Neuronal stem cell (in vitro differentiated cells): ENCODE data around the gene RHOF.
A peak's percentile ranks its signal among the peaks of the same experiment; 100 is the strongest.

Source experiments
- DNase-seq: peaks from one replicate; pipeline ENCODE4 v3.0.0-alpha.2; 2013; ENCODE audit warnings: low spot score
- H2AFZ ChIP-seq: one replicate; pipeline ENCODE4 v1.6.1; 2013; ENCODE audit warnings: mild to moderate bottlenecking, low read length, inconsistent platforms
- H2AK5ac ChIP-seq: 2 replicates; pipeline ENCODE4 v1.6.1; 2013; ENCODE audit warnings: low read depth, mild to moderate bottlenecking, inconsistent platforms, low read length, moderate library complexity, mixed read lengths
- H2BK120ac ChIP-seq: 2 replicates; pipeline ENCODE4 v1.6.1; 2013; ENCODE audit warnings: low read depth, mild to moderate bottlenecking, inconsistent platforms, low read length, moderate library complexity, mixed read lengths
- H2BK12ac ChIP-seq: one replicate; pipeline ENCODE4 v1.6.1; 2013; ENCODE audit warnings: low read length, inconsistent platforms
- H2BK15ac ChIP-seq: 2 replicates; pipeline ENCODE4 v1.6.1; 2013; ENCODE audit warnings: mild to moderate bottlenecking, low read length, inconsistent platforms, mixed read lengths
- H2BK5ac ChIP-seq: one replicate; pipeline ENCODE4 v1.6.1; 2013; ENCODE audit warnings: inconsistent platforms, mild to moderate bottlenecking, low read length, moderate library complexity
- H3K14ac ChIP-seq: one replicate; pipeline ENCODE4 v1.6.1; 2013; ENCODE audit warnings: low read length, inconsistent platforms
- H3K18ac ChIP-seq: 2 replicates; pipeline ENCODE4 v1.6.1; 2013; ENCODE audit warnings: low read length, inconsistent platforms
- H3K23ac ChIP-seq: 2 replicates; pipeline ENCODE4 v1.6.1; 2013; ENCODE audit warnings: low read depth, mild to moderate bottlenecking, mixed read lengths, low read length, inconsistent platforms; ENCODE audit not compliant: poor library complexity
- H3K27ac ChIP-seq: replicated peaks from 3 replicates; pipeline ENCODE4 v1.5.1; 2013; ENCODE audit warnings: low read length, inconsistent platforms
- H3K27me3 ChIP-seq, 3 experiments: 2 replicates each; pipeline ENCODE4 v1.6.1; 2013; ENCODE audit warnings: low read length in 3 of 3, mild to moderate bottlenecking in 2 of 3, inconsistent platforms in 1 of 3, low read depth in 1 of 3, mixed read lengths in 1 of 3, moderate library complexity in 1 of 3; ENCODE audit not compliant: control insufficient read depth in 3 of 3, insufficient read depth in 3 of 3
- H3K36me3 ChIP-seq, 2 donors: replicated peaks in 1 of 2; 2 replicates each; pipeline ENCODE4 v1.6.1; 2013; ENCODE audit warnings: low read length in 2 of 2; ENCODE audit not compliant: control insufficient read depth in 2 of 2, insufficient read depth in 2 of 2
- H3K4ac ChIP-seq: 2 replicates; pipeline ENCODE4 v1.6.1; 2013; ENCODE audit warnings: inconsistent platforms, mild to moderate bottlenecking, low read length, moderate library complexity
- H3K4me1 ChIP-seq, 2 donors: 1 replicate in 1 of 2; 2 replicates in 1 of 2; pipeline ENCODE4 v1.6.1; 2013; ENCODE audit warnings: low read length in 2 of 2, low read depth in 1 of 2; ENCODE audit not compliant: control insufficient read depth in 2 of 2, insufficient read depth in 1 of 2
- H3K4me2 ChIP-seq: one replicate; pipeline ENCODE4 v1.6.1; 2013; ENCODE audit warnings: mild to moderate bottlenecking, low read length, inconsistent platforms; ENCODE audit not compliant: insufficient read depth, poor library complexity, severe bottlenecking
- H3K4me3 ChIP-seq, 2 donors: 2 replicates each; pipeline ENCODE4 v1.5.1; 2013; ENCODE audit warnings: low read length in 2 of 2, mild to moderate bottlenecking in 2 of 2, inconsistent platforms in 1 of 2, moderate library complexity in 1 of 2
- H3K79me1 ChIP-seq: one replicate; pipeline ENCODE4 v1.6.1; 2013; ENCODE audit warnings: low read depth, mild to moderate bottlenecking, inconsistent platforms, low read length, moderate library complexity
- H3K9ac ChIP-seq: one replicate; pipeline ENCODE4 v1.6.1; 2013; ENCODE audit warnings: mild to moderate bottlenecking, low read depth, low read length, inconsistent platforms; ENCODE audit not compliant: poor library complexity
- H3K9me3 ChIP-seq, 2 donors: replicated peaks in 1 of 2; 2 replicates each; pipeline versions ENCODE3 to v1.6.1; 2013; ENCODE audit warnings: low read length in 2 of 2, mild to moderate bottlenecking in 2 of 2, inconsistent platforms in 1 of 2, low read depth in 1 of 2, mixed read lengths in 1 of 2, moderate library complexity in 1 of 2; ENCODE audit not compliant: control insufficient read depth in 2 of 2, insufficient read depth in 1 of 2
- H4K8ac ChIP-seq: one replicate; pipeline ENCODE4 v1.6.1; 2013; ENCODE audit warnings: low read depth, mild to moderate bottlenecking, inconsistent platforms, low read length, moderate library complexity
- H4K91ac ChIP-seq: one replicate; pipeline ENCODE4 v1.6.1; 2013; ENCODE audit warnings: low read length, low read depth, mild to moderate bottlenecking, inconsistent platforms; ENCODE audit not compliant: poor library complexity
- WGBS, 2 donors: extraction: QIAGEN DNeasy Blood & Tissue Kit; methylation state at CpG; one replicate each; pipeline ENCODE4 v1.1.7; 2013; ENCODE audit warnings: missing lambda C conversion rate in 2 of 2, mixed read lengths in 1 of 2; ENCODE audit not compliant: insufficient read length in 2 of 2, insufficient replicate concordance in 1 of 2; ENCODE audit errors: extremely low coverage in 2 of 2; 5-methylcytosine and 5-hydroxymethylcytosine counted together

The RHOF gene

DNA sequence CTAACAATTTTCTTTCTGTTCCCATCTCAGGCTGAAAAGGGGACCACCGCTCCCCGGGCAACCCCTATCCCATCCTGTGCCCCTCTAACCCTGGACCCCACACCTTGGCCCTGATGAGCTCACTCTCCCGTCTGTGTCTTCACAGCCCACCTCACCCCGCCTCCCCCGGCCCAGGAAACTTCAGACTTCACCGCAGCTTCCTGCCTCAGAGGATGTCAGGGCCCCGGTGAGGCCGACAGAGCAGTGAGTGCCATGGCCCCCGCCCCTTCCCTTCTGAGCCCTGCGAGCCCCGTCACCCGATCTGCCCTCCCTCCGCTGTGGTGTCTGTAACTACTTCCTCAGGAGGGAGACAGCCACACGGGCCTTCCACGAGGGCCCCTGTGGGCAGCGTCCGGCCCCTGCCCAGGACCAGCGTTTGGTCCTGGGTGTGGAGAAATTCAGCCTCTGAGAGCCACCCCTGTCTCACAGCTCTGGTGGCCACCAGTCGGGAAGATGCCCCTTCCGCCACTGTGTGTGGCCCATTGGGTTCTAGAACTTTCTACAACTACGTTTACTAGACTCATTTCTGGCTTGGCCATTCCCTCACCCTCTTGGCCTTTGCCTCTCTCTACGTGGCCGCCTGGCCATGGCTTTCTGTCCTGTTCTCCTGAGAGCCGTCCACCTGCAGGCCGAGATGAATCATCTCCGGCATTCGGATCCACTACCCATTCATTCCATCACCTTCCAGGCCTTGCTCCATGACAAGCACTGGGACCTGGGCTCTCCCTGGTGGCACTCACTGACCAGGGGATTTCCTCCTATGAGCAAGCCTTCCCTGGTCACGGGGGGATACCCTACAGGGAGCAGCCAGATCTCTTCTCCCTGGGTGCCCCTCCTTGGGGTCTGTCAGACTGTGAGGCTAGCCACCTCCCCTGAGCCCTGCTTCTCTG is 3.4 kb downstream of the RHOF start:
- DNase-seq = no peak
- no peak overlapping the region for H3K27ac ChIP-seq
- WGBS, 2 donors = no CpG with 5 or more reads among the region's 28 CpGs

GRCh38 chr12:121789233-121789781 is 4.2 kb downstream of the RHOF start:
- no peak overlapping the region for H2AFZ ChIP-seq
- no peak overlapping the region for H3K4me2 ChIP-seq
- no peak for DNase-seq

More for the DNA sequence above, 3.4 kb downstream of the RHOF start:
- peak overlapping the region; percentile 45 for H3K9ac ChIP-seq
- H2BK120ac ChIP-seq = no peak overlapping the region
- H3K14ac ChIP-seq = no peak overlapping the region
- H3K79me1 ChIP-seq = no peaks in the 10 kb centered on the region
- H3K4ac ChIP-seq = no peak overlapping the region
- H2BK5ac ChIP-seq = peak overlapping the region; percentile 88
- no peak overlapping the region for H4K91ac ChIP-seq
- peaks cover 3 to 6% of the 10 kb centered on the region in 2 donors for H3K4me1 ChIP-seq
- no peak overlapping the region for H2AFZ ChIP-seq
- H3K27me3 ChIP-seq = peaks cover 0 to 19% (median 2%) of the 10 kb centered on the region in 3 experiments
- H2BK15ac ChIP-seq = peak overlapping the region; percentile 31
- no peaks in the 10 kb centered on the region for H3K9me3 ChIP-seq
- H3K18ac ChIP-seq = peak overlapping the region; percentile 8
- no peak overlapping the region for H3K4me3 ChIP-seq
- no peak overlapping the region for H4K8ac ChIP-seq
- H2AK5ac ChIP-seq = no peak overlapping the region
- H2BK12ac ChIP-seq = no peak overlapping the region
- H3K23ac ChIP-seq = peak overlapping the region; percentile 61
- no peak overlapping the region for H3K4me2 ChIP-seq
- H3K36me3 ChIP-seq = peaks cover under 1 to 1% of the 10 kb centered on the region in 2 donors

GRCh38 chr12:121788176-121788818 is 5.2 kb downstream of the RHOF start:
- Histone ChIP-seq H2AK5ac (no peak overlapping the region), H2BK15ac (no peak overlapping the region), H3K4me2 (no peak overlapping the region), H3K9me3 (no peaks in the 10 kb centered on the region), H3K23ac (no peak overlapping the region), H3K27ac (no peak overlapping the region), H3K14ac (no peak overlapping the region), H3K4me1 (peaks cover 2 to 3% of the 10 kb centered on the region in 2 donors), H3K79me1 (no peaks in the 10 kb centered on the region), H4K91ac (no peak overlapping the region), H4K8ac (no peak overlapping the region), H2BK120ac (no peak overlapping the region), H3K4ac (no peak overlapping the region), H2AFZ (no peak overlapping the region), H2BK5ac (no peak overlapping the region), H3K4me3 (no peak overlapping the region), H2BK12ac (no peak overlapping the region), H3K27me3 (peaks cover 0 to 12% (median under 1%) of the 10 kb centered on the region in 3 experiments), H3K18ac (no peak overlapping the region), H3K9ac (no peak overlapping the region), H3K36me3 (no peaks in the 10 kb centered on the region)
- WGBS, 2 donors = no CpG with 5 or more reads among the region's 7 CpGs
- DNase-seq = no peak

More at GRCh38 chr12:121789233-121789781, 4.2 kb downstream of the RHOF start:
- no peak overlapping the region for H3K27ac ChIP-seq
- no peak overlapping the region for H3K23ac ChIP-seq
- H3K18ac ChIP-seq = peak overlapping the region; percentile 62
- peak overlapping the region; percentile 31 for H2BK15ac ChIP-seq
- H2BK12ac ChIP-seq = no peak overlapping the region
- peaks cover 0 to 19% (median 2%) of the 10 kb centered on the region in 3 experiments for H3K27me3 ChIP-seq
- no peak overlapping the region for H3K4me3 ChIP-seq
- no peak overlapping the region for H4K8ac ChIP-seq
- no peaks in the 10 kb centered on the region for H3K79me1 ChIP-seq
- no peak overlapping the region for H3K9ac ChIP-seq
- H3K9me3 ChIP-seq = no peaks in the 10 kb centered on the region
- H2BK5ac ChIP-seq = peak overlapping the region; percentile 88
- no peak overlapping the region for H3K14ac ChIP-seq
- no peak overlapping the region for H3K4ac ChIP-seq
- no peak overlapping the region for H4K91ac ChIP-seq
- no peak overlapping the region for H2AK5ac ChIP-seq
- H3K4me1 ChIP-seq = peaks cover 2 to 3% of the 10 kb centered on the region in 2 donors
- H3K36me3 ChIP-seq = no peaks in the 10 kb centered on the region
- no peak overlapping the region for H2BK120ac ChIP-seq
- WGBS, 2 donors = no CpG with 5 or more reads among the region's 13 CpGs
